Ascending aorta (tissue), 2 donors: ENCODE measurements around the gene TNFSF12. TPM values are rescaled to one million over a fixed set of nuclear protein-coding genes. Genes with fewer than 3 reads are reported as not detected.
A peak's percentile ranks its signal among the peaks of the same experiment; 100 is the strongest.

Source experiments
- DNase-seq, 2 donors: peaks; one replicate each; pipeline ENCODE4 v3.0.0-alpha.2; 2019; ENCODE audit warnings: low spot score in 2 of 2
- H3K27ac ChIP-seq, 2 donors: fragments of 200-600 bp; sonication (generic); one replicate each; pipeline ENCODE4 v1.5.1; 2016 to 2017; ENCODE audit warnings: mild to moderate bottlenecking in 1 of 2
- H3K27me3 ChIP-seq: fragments of 200-600 bp; sonication (generic); one replicate; pipeline ENCODE4 v1.5.1; 2017
- H3K36me3 ChIP-seq, 2 donors: fragments of 200-600 bp; sonication (generic); one replicate each; pipeline ENCODE4 v1.5.1; 2016
- H3K4me1 ChIP-seq, 2 donors: fragments of 200-600 bp; sonication (generic); one replicate each; pipeline ENCODE4 v1.5.1; 2016 to 2017; ENCODE audit warnings: mild to moderate bottlenecking in 1 of 2
- H3K4me3 ChIP-seq, 2 donors: fragments of 200-600 bp; sonication (generic); one replicate each; pipeline ENCODE4 v1.5.1; 2016 to 2017; ENCODE audit warnings: mild to moderate bottlenecking in 1 of 2
- H3K9me3 ChIP-seq, 2 donors: fragments of 200-600 bp; sonication (generic); one replicate each; pipeline ENCODE4 v1.5.1; 2016
- intact Hi-C: fragments of 100-400 bp; cut with DNase I; formaldehyde crosslinking; loops from one replicate; pipeline ENCODE4 v1.15.1; 2023
- total RNA-seq: library from RNA; depleted of rRNA; stranded (reverse); fragments of >200 nt; gene quantifications from one replicate; pipeline ENCODE4 v1.1.0, GENCODE V29; 2016
- TF ChIP-seq, protein P1 (sequence below), 3 experiments: fragments of 200-600 bp in 2 of 3; fragments of 450-650 bp in 1 of 3; sonication (generic) in 2 of 3; IDR thresholded peaks; one replicate each; pipeline ENCODE4 v1.5.1; 2016 to 2019; ENCODE audit warnings: antibody characterized with exemption in 3 of 3, mild to moderate bottlenecking in 1 of 3, moderate library complexity in 1 of 3

Gene TNFSF12
- total RNA-seq, 1 donor from 2014 or later, result 88.6 TPM

DNA sequence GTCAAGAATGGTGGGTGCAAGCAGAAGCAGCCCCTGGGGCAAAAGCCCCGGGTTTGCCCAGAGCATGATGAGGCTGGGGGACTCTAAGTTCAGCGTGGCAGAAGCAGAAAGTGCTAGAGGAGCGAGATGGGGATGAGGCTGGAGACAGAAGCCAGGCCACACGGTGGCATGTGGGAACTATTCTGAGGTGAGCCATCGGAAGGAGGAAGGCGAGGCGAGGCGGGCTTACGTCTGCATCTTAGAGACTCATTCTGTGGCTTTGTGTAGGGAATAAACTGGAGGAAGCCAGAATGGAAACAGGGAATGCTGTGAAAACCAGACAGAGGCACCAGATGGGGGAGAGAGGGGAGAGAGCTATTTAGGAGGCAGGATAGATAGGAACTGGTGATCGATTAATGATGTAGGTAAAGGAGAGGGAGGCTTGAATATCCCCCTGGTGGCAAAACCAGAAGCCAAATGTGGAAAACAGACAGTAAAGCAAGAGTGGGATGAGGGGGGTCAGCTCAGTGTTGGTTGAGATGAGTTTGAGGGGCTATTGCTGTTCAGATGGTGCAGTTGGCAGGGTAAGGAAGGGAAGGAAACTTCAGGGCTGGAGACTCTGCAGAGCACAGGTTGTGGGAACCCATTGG lies 6.6 kb downstream of the TNFSF12 start:
- Histone ChIP-seq H3K4me3 (no peak overlapping the region), H3K4me1 (peaks cover 20 to 29% of the 10 kb centered on the region in 2 donors), H3K9me3 (no peaks in the 10 kb centered on the region), H3K36me3 (peaks cover 4 to 7% of the 10 kb centered on the region in 2 donors), H3K27me3 (no peaks in the 10 kb centered on the region), H3K27ac (no peak overlapping the region)
- intact Hi-C loops, result no loop called here
- no peak for DNase-seq
- TF ChIP-seq, protein P1, sequence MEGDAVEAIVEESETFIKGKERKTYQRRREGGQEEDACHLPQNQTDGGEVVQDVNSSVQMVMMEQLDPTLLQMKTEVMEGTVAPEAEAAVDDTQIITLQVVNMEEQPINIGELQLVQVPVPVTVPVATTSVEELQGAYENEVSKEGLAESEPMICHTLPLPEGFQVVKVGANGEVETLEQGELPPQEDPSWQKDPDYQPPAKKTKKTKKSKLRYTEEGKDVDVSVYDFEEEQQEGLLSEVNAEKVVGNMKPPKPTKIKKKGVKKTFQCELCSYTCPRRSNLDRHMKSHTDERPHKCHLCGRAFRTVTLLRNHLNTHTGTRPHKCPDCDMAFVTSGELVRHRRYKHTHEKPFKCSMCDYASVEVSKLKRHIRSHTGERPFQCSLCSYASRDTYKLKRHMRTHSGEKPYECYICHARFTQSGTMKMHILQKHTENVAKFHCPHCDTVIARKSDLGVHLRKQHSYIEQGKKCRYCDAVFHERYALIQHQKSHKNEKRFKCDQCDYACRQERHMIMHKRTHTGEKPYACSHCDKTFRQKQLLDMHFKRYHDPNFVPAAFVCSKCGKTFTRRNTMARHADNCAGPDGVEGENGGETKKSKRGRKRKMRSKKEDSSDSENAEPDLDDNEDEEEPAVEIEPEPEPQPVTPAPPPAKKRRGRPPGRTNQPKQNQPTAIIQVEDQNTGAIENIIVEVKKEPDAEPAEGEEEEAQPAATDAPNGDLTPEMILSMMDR (IDR thresholded peaks at IDR 0.05), result no peak

DNA sequence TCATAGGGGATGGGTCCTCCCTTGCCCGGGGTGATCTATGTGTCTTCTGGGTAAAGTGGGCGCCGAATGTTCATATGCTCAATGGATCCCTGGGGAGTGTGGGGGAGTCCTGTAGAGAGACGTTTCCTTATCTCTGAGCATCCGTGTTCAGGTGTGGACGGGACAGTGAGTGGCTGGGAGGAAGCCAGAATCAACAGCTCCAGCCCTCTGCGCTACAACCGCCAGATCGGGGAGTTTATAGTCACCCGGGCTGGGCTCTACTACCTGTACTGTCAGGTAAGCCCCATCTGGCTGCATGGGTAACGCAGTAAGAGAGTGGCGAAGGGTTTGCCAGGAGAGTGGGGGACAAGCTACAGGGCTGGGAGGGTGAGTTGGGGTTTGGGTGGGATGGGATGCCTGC lies 7.8 kb downstream of the TNFSF12 start:
- H3K27ac ChIP-seq, result peak overlapping the region; percentile 90 to 97
- intact Hi-C loops, result no loop called here
- peaks cover under 1 to 7% of the 10 kb centered on the region in 2 donors for H3K36me3 ChIP-seq
- TF ChIP-seq, protein P1 (IDR thresholded peaks at IDR 0.05), result no peak
- no peaks in the 10 kb centered on the region for H3K27me3 ChIP-seq
- no peaks in the 10 kb centered on the region for H3K9me3 ChIP-seq
- peaks cover 27 to 34% of the 10 kb centered on the region in 2 donors for H3K4me1 ChIP-seq
- no peak for DNase-seq
- no peak overlapping the region for H3K4me3 ChIP-seq

DNA sequence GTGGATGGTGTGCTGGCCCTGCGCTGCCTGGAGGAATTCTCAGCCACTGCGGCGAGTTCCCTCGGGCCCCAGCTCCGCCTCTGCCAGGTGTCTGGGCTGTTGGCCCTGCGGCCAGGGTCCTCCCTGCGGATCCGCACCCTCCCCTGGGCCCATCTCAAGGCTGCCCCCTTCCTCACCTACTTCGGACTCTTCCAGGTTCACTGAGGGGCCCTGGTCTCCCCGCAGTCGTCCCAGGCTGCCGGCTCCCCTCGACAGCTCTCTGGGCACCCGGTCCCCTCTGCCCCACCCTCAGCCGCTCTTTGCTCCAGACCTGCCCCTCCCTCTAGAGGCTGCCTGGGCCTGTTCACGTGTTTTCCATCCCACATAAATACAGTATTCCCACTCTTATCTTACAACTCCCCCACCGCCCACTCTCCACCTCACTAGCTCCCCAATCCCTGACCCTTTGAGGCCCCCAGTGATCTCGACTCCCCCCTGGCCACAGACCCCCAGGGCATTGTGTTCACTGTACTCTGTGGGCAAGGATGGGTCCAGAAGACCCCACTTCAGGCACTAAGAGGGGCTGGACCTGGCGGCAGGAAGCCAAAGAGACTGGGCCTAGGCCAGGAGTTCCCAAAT lies 8.4 kb downstream of the TNFSF12 start:
- intact Hi-C loops, result no loop called here
- Histone ChIP-seq H3K27me3 (no peaks in the 10 kb centered on the region), H3K4me1 (peaks cover 27 to 35% of the 10 kb centered on the region in 2 donors), H3K27ac (peak overlapping the region; percentile 90 to 97), H3K4me3 (no peak overlapping the region), H3K36me3 (peaks cover 0 to 7% of the 10 kb centered on the region in 2 donors), H3K9me3 (no peaks in the 10 kb centered on the region)
- TF ChIP-seq, protein P1 (IDR thresholded peaks at IDR 0.05), result no peak
- no peak for DNase-seq

DNA sequence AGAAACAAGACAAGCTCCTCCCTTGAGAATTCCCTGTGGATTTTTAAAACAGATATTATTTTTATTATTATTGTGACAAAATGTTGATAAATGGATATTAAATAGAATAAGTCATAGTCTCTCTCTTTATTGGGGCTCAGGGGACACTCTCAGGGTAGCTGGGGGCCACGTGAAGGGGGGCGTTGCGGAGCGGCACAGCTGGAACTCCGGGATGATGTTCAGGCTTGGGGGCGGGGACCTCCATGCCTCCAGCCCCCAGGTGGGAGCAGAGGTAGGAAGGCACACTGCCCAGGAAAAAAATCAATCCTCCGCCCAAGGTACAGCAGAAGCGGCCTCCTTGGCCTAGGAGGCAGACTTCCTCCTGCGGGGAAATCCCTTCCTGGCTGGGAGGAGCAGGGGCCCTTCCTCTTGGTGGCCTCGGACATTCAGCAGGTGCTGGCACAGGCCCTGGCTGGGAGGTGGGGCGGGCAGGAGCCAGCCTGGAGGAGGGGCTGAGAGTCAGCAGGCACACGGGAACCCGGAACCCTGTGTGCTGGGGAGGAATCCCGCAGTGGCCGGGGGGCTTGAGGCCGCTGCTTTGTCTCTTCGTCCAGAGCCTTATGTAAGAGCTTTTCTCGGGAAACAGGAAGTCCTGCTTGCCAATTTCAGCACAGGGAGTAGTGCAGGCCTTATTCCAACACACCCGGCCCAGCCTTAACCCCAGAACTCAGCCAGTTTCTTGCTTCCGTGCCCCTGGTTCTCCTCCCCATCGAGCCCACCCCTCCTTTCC lies 9.1 kb downstream of the TNFSF12 start:
- Histone ChIP-seq H3K36me3 (peaks cover 0 to 7% of the 10 kb centered on the region in 2 donors), H3K4me1 (peaks cover 33 to 42% of the 10 kb centered on the region in 2 donors), H3K27ac (peak overlapping the region; percentile 90 to 97), H3K9me3 (no peaks in the 10 kb centered on the region), H3K27me3 (no peaks in the 10 kb centered on the region), H3K4me3 (peak overlapping the region; percentile 53 to 92)
- TF ChIP-seq, protein P1 (IDR thresholded peaks at IDR 0.05), result peak in 1 of 3 experiments; percentile 15
- intact Hi-C loops, result no loop called here
- DNase-seq, result peak; percentile 80 to 90

DNA sequence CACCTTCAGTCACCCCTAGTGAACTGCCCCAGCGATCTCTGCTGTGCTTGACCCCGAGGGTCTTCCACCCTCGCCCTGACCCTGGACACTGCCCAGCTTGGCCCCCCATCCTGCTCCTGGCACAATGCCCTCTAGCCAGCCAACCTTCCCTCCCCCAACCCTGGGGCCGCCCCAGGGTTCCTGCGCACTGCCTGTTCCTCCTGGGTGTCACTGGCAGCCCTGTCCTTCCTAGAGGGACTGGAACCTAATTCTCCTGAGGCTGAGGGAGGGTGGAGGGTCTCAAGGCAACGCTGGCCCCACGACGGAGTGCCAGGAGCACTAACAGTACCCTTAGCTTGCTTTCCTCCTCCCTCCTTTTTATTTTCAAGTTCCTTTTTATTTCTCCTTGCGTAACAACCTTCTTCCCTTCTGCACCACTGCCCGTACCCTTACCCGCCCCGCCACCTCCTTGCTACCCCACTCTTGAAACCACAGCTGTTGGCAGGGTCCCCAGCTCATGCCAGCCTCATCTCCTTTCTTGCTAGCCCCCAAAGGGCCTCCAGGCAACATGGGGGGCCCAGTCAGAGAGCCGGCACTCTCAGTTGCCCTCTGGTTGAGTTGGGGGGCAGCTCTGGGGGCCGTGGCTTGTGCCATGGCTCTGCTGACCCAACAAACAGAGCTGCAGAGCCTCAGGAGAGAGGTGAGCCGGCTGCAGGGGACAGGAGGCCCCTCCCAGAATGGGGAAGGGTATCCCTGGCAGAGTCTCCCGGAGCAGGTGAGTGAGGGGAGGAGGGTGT lies 9.9 kb downstream of the TNFSF12 start, which contains the start of gene TNFSF13:
TNFSF13 (plus strand) TSS at position 207 of the 776 bp plus-strand sequence; CDS start at position 497, 290 bp downstream.
- peaks cover 39 to 50% of the 10 kb centered on the region in 2 donors for H3K4me1 ChIP-seq
- intact Hi-C loops, result no loop called here
- DNase-seq, result peak in 1 of 2 donors; percentile 75

More for the DNA sequence above, 9.9 kb downstream of the TNFSF12 start, which contains the start of gene TNFSF13:
- no peaks in the 10 kb centered on the region for H3K9me3 ChIP-seq
- TF ChIP-seq, protein P1 (IDR thresholded peaks at IDR 0.05), result no peak
- peak within 1 kb of the TSS; percentile 90 to 97 for H3K27ac ChIP-seq
- peak within 1 kb of the TSS; percentile 53 to 92 for H3K4me3 ChIP-seq
- no peaks in the 10 kb centered on the region for H3K27me3 ChIP-seq
- H3K36me3 ChIP-seq, result peaks cover 6 to 7% of the 10 kb centered on the region in 2 donors
